ENCODE data around the gene ISL2.
"Not testable (repeated sequence)": the region's sequence is repeated elsewhere in the genome, so short reads cannot be mapped to it uniquely, and the experiment has no call there.

The ISL2 gene

DNA sequence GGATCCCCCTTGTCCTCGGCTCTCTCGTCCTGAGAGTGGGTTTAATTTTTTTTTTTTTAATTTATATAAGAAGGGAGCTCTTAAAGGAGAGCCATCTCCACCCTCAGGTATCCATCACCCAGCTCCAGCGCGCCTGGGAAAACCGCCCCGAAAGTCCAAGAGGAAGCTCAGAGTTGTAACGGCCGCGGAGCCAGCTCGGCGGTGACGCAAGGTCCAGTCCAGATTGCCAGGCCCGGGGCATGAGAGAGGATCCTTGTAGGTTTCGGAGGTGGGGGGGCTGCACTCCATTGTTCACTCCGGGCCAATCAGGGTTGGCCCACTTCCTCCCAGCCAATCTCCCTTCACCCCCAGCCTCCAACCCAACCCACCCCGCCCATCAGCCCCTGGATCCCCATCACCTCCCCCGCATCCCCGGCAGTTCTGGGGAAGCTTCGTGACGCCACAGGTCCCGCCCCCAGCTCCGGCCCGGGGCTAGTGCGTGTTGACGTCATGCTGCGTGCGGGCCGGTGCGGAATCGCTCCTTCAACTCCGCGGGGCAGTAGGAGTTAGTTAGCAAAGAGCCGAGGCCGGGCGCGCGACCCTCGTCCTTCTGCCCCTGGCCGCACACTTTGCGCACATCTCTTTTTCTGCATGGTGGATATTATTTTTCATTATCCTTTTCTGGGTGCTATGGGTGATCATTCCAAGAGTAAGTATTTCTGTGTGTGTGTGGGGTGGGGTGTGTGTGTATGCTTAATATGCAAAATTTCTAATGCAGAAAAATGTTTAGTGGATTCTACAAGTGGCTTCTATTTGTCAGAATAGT lies at the start of gene ISL2:
TSS of gene ISL2 (plus strand) at position 520 of the 805 bp plus-strand sequence. CDS start at position 631, 111 bp downstream.
- DNase-seq: peak; percentile 79 to 84

DNA sequence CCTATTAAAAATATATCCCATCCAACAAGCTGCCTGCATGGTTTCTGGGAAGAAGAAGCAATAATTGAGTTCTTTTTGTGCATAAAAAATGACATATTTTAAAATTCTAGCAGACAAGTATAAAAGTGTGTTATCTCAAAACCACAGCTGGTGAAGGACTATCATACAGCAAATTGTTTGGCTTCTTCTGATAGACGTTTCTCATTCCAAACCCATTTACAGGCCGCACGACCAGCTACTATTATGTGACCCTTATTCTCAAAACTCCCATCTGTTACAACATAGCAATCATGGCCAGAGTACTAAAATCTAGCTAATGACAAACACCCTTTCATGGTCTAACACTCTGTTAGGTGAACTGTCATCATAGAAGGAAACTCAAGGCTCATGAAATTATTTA lies 47.0 kb upstream of the ISL2 start:
- DNase-seq: no peak

DNA sequence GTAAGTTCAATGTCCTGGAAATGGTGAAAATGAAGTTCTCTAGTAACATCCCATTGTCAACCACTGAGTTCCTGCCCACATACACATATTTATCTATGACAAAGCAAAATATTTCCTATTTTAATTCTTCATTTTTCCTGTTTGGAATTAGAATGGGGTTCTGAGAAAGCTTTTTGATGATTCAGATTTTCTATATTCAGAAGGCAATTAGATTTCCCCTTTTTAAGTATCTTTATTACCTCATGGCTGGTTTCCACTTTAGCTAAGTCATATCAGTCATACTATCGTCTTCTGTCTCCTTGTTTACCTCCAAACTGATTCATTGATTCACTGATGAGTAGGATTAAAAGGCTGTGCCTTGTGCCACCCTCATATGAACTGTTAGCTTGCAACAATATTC lies 43.2 kb upstream of the ISL2 start:
- no peak for DNase-seq

DNA sequence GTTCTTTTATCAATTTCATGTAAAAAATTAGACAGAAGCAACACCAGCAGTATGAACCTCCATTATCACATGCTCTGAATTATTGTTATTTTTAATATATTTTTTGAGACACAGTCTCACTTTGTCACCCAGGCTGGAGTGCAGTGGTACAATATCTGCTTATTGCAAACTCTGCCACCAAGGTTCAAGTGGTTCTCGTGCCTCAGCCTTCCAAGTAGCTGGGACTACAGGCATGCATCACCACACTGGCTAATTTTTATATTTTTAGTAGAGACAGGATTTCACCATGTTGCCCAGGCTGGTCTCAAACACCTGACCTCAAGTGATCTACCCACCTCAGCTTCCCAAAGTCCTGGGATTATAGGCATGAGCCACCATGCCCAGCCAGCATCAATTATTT lies 42.1 kb upstream of the ISL2 start:
- not testable (repeated sequence) for DNase-seq

DNA sequence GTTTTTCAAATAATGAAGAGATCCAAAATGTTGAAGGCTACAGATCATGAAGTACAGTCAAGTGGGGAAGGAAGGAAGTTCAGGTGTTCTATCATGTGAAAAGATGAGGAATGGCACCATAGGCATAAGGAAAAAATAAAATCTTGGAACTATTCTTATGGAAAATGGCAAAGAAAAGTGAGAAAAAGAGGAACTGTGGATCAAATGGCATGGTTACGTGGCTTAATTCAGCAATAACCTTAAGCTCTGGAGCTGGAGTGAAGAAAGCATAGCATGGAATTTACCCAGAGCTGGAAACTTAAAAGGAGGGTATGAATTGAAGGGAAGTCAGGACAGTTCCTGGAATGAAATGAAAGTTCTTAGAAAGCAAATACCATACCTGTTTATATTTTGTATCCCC lies 39.7 kb upstream of the ISL2 start:
- DNase-seq: no peak

DNA sequence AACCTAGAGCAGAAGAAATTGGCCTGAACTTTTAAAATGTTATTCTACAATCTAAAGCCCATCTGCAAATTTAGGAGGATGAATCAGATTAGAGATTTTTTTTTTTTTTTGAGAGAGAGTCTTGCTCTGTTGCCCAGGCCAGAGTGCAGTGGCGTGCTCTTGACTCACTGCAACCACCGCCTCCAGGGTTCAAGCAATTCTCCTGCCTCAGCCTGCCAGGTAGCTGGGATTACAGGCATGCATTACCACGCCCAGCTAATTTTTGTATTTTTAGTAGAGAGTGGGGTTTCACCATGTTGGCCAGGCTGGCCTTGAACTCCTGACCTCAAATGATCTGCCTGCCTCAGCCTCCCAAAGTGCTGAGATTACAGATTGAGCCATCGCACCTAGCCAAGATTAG lies 38.6 kb upstream of the ISL2 start:
- not testable (repeated sequence) for DNase-seq

DNA sequence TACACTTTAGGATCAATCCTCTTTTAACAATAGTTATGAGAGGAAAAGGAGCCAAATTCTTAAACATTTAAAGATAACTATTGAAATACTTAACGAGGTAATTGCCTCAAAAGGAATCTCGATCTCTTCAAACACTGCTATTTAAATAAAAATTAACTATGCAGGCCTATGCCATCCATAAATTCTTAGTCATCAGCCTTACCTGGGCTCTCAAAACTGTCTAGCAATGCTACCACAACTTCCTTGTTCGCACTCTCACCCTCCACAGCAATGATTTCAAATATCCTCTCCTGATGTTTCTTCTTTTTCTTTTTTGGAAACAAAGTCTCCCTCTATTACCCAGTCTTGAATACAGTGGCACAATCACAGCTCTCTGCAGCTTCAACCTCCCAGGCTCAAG lies 37.6 kb upstream of the ISL2 start:
- no peak for DNase-seq

DNA sequence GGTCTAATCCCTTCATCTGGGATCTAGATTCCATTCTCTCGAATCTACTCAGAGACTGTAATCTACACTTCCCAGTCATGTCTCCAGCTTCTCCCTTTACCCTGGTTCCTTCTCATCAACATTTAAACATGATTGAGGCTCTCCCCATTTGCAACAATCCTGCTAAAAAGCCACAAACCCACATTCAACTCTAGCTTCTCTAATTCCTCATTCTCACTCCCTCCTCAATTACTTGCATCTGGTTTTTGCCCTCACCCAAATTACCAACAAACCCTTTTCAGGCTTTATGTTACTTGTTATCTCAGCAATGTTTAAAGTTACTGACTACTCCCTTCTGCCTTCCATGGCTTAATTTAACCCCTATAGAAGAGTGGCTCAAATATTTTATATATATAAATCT lies 36.8 kb upstream of the ISL2 start:
- DNase-seq: no peak

- no peak for DNase-seq
Observed at GRCh38 chr15:76303909-76304308, 32.7 kb upstream of the ISL2 start.

- DNase-seq: no peak
Observed at GRCh38 chr15:76309601-76310330, 26.8 kb upstream of the ISL2 start.

DNA sequence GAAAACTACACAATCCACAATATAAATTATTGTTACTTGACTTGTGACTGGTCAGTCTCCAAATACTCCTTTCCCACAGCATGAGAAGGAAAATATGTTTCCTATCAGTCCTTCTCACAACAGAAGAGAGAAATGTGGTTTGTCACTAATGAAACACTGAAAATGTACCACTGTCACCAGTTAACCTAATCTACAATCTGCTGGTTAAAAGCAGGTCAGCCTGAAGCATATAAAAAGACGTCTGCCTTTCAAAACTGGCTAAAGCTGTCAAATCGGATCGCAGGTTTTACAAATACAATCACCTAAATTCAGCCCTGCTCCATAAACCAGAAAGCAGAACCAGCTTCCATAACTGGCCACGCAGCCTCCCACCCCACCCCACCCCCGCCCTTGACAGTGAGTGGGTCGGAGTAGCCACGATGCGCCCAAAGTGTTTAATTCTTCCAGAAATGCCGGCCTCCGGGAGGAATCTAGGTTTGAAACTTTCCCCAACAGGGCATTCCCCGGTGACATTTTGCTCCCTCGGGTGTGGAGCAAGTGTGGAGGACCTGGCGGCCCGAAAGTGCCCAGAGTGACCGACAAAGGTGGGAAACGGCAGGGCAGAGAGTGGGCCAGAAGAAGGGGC lies 26.0 kb upstream of the ISL2 start:
- peak; percentile 41 to 58 for DNase-seq

DNA sequence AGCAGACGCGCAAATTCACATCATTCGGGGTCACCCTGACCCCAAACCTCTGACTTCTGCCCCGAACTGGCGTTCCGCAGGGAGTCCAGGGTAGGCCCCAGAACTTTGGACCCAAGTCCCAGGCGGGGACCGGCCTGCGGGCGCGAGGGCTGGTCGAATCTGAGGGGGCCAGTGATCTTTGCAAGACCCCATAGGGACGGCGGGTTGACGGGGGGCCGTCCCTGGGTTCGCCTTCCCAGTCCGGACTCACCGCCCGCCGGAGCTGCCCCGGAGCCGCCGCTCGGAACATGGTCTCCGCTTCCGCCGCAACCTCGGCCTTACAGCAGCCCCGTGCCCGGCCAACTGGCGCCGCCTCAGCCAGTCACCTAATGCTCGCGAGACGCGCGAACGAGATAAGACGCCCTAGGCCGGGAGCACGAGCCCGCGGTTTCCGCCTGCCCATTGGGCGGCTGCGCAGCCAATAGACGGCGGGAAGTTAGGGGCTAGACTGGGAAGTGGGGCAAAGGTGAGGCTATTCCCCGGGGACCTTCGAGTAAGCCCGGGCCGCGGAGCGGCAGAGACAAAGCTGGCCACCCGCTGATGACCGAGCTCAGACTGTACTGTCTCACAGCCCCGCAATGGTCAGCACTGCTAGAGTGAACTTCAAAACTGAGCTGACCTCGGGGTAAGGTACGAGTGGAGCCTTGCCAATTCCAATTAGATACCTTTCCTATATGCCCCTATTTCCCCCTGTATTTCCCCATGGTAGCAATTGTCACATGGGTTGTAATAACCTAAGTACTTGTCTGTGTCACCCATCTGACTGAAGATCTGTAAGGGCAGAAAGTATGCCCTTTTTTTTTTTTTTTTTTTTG lies 25.2 kb upstream of the ISL2 start, which contains the start of gene ETFA:
TSS of gene ETFA (minus strand) at position 370 of the 854 bp plus-strand sequence. CDS start at position 289, 81 bp downstream.
- DNase-seq: peak; percentile 94 to 96

- no peak for DNase-seq
Observed at GRCh38 chr15:76312540-76313174, 23.9 kb upstream of the ISL2 start.

GRCh38 chr15:76313175-76313567 lies 23.4 kb upstream of the ISL2 start:
- DNase-seq: not testable (repeated sequence)

DNA sequence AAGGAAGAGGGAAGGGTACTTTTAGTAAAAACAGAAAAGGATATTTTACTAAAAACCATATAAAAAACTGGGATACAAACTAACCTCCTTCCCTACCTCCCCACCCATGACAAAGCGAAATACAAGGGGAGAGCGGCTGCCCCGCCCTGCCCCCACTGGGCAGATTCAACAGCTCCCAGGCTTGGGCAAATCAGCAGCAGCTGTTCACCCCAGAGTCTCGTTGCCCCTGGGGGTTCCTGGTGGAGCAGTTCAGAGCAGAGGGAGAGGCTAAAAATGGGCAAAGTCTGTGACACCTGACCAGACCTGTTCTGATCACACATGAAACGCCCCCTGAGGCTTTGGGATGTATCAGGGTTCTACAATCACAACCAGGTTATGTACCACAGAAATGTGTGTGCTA lies 22.8 kb upstream of the ISL2 start:
- DNase-seq: no peak

- no peak for DNase-seq
Observed at GRCh38 chr15:76320012-76320411, 16.6 kb upstream of the ISL2 start.

- no peak for DNase-seq
Observed at GRCh38 chr15:76321171-76321570, 15.4 kb upstream of the ISL2 start.

GRCh38 chr15:76321602-76322001 lies 15.0 kb upstream of the ISL2 start:
- DNase-seq: no peak

- no peak for DNase-seq
Observed at GRCh38 chr15:76324066-76324465, 12.5 kb upstream of the ISL2 start.

GRCh38 chr15:76325704-76326103 lies 10.9 kb upstream of the ISL2 start:
- DNase-seq: no peak

DNA sequence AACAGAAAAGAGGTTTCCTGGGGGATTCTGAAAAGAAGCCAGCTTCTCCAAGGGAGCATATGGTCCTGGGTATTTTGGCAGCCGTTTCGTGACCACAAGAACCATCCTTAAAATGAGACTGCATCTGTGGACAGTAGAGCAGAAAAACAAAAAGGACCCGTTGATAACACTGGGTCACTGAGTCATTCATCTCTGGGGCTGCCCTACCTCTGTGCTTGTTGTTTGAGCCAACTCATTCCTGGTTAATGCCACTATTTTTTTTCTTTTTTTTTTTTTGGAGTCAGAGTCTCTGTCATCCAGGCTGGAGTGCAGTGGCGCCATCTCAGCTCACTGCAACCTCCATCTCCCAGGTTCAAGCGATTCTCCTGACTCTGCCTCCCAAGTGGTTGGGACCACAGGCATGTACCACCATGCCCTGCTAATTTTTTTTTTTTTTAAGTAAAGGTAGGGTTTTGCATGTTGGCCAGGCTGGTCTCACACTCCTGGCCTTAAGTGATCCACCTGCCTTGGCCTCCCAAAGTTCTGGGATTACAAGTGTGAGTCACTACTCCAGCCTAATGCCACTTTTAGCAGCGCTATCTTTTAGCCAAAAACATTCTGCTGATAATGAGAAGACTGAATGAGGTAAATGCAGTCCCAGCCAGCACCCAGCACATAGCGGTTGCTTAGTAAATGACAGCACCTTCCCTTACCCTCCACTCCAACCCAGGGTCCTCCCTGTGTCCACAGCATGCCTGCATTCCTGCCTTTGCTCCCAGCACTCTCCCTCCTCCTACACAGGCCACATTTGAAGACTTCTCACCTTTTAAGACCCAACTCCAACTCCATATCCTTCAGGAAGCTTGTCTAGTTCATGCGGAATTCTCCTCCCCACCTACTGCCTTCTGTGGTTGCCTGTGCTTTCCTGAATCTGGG lies 9.1 kb upstream of the ISL2 start:
- no peak for DNase-seq

All from activated T-cell treated with anti-CD3 and anti-CD28 coated beads, Interleukin-2, amount 50 U/mL, for 48 hours (primary cell).